Epithelial cell of esophagus (primary cell): ENCODE measurements around the gene SLC4A5.

Experiments used
- DNase-seq: peaks from one replicate; pipeline ENCODE4 v3.0.0; 2010; ENCODE audit warnings: low read depth
- H3K4me3 ChIP-seq: 2 replicates; pipeline ENCODE4 v1.5.1; 2011; ENCODE audit warnings: mild to moderate bottlenecking, low read length, control low read depth
- TF ChIP-seq, protein P1 (sequence below): IDR thresholded peaks from 2 replicates; pipeline ENCODE4 v1.5.1; 2011; ENCODE audit warnings: low read depth, mild to moderate bottlenecking, low read length, control low read depth, inconsistent platforms; ENCODE audit not compliant: insufficient read depth; ENCODE audit errors: missing control alignments

Gene SLC4A5, protein sequence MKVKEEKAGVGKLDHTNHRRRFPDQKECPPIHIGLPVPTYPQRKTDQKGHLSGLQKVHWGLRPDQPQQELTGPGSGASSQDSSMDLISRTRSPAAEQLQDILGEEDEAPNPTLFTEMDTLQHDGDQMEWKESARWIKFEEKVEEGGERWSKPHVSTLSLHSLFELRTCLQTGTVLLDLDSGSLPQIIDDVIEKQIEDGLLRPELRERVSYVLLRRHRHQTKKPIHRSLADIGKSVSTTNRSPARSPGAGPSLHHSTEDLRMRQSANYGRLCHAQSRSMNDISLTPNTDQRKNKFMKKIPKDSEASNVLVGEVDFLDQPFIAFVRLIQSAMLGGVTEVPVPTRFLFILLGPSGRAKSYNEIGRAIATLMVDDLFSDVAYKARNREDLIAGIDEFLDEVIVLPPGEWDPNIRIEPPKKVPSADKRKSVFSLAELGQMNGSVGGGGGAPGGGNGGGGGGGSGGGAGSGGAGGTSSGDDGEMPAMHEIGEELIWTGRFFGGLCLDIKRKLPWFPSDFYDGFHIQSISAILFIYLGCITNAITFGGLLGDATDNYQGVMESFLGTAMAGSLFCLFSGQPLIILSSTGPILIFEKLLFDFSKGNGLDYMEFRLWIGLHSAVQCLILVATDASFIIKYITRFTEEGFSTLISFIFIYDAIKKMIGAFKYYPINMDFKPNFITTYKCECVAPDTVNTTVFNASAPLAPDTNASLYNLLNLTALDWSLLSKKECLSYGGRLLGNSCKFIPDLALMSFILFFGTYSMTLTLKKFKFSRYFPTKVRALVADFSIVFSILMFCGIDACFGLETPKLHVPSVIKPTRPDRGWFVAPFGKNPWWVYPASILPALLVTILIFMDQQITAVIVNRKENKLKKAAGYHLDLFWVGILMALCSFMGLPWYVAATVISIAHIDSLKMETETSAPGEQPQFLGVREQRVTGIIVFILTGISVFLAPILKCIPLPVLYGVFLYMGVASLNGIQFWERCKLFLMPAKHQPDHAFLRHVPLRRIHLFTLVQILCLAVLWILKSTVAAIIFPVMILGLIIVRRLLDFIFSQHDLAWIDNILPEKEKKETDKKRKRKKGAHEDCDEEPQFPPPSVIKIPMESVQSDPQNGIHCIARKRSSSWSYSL

DNA sequence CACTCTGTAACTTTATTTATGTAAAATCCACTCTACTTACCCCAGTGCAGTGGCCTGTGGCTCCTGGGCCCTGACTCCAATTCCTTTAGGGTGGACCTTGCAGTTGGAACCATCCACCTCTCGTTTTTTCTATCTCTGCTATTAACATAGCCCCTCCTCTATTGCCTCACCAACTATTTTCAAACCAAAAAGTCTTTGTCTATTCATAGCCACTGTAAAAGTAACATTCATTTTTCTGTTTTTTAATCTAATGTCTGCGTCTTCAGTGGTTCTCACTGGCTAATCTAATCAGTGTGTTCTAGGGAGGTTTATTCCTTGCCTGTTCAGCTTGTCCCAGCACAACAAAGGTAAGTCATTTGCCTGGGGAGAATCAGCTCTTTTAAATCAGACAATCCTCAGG is at the start of gene SLC4A5:
TSS of gene SLC4A5 (minus strand) at position 101 of the 400 bp plus-strand sequence. CDS start 28,393 bp downstream, outside the sequence.
- DNase-seq: no peak
- no peak within 1 kb of the TSS for H3K4me3 ChIP-seq
- TF ChIP-seq, protein P1, sequence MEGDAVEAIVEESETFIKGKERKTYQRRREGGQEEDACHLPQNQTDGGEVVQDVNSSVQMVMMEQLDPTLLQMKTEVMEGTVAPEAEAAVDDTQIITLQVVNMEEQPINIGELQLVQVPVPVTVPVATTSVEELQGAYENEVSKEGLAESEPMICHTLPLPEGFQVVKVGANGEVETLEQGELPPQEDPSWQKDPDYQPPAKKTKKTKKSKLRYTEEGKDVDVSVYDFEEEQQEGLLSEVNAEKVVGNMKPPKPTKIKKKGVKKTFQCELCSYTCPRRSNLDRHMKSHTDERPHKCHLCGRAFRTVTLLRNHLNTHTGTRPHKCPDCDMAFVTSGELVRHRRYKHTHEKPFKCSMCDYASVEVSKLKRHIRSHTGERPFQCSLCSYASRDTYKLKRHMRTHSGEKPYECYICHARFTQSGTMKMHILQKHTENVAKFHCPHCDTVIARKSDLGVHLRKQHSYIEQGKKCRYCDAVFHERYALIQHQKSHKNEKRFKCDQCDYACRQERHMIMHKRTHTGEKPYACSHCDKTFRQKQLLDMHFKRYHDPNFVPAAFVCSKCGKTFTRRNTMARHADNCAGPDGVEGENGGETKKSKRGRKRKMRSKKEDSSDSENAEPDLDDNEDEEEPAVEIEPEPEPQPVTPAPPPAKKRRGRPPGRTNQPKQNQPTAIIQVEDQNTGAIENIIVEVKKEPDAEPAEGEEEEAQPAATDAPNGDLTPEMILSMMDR: no peak

DNA sequence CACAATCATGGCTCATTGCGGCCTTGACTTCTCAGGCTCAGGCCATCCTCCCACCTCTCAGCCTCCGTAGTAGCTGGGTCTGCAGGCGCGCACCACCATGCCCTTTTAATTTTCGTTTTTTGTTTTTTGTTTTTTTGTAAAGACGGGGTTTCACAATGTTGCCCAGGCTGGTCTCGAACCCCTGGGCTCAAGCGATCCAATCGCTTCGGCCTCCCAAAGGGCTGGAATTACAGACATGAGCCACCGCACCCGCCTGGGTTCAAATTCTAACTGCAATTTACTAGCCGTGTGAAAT is 49.2 kb upstream of the SLC4A5 start:
- TF ChIP-seq, protein P1: no peak
- DNase-seq: no peak
- H3K4me3 ChIP-seq: no peak overlapping the region

DNA sequence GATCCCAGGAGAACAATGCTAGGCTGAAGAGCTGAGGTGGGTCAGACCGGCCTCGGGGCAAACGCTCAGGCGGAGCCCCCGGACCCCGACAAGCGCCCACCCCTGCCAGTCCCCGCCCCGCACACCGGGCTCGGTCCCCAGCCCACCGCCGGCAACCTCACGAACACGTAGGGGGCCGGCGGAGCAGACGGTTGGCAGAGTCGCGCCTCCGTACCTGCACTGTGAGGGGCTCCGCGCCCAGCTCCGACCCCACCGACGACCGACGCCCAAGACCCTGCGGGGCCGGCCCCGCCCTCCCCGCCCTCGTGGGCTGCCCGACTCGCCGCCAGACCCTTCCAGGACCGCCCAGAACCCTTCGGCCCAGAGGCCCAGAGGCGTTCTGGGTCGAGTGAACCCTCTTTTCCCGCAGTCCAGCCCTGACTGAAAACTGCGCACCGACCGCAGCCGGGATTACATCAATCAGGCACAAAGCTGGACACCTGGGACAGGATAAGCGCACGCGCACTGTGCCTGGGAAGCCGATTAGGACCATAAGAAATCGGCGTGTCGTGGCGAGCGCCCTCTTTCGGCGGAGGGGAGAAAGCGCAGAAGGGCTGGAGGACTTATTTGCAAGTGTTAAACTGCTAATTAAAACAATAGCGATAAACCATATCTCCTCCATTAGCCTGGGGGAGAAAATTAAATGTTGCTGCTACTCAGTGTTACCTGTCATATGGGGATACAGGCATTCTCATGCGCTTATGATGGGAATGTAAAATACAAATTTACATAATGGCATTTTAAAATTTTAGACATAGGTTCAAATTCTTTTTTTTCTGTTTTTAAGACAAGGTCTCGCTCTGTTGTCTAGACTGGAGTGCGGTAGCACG is 48.6 kb upstream of the SLC4A5 start:
- DNase-seq: peak; percentile 93
- TF ChIP-seq, protein P1: peak; percentile 99
- peak overlapping the region; percentile 80 for H3K4me3 ChIP-seq

DNA sequence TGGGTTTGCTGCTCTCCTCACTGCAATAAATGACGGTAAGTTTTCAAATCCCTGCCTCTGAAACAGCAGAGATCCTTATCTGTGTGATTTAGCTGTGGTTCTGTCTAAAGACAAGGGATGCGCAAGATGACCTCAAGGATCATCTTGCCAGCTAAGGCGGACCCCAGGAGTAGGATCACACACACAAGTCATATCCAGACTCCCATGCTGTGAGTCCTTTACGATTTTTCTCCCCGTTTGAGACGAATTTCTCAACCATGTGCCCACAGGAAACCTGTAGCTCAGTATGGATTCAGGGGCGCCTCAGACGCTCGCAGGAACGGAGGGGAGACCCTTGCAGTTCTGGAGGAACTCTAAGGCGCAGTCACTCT is 48.0 kb upstream of the SLC4A5 start:
- TF ChIP-seq, protein P1: no peak
- H3K4me3 ChIP-seq: peak overlapping the region; percentile 80
- peak; percentile 15 for DNase-seq

DNA sequence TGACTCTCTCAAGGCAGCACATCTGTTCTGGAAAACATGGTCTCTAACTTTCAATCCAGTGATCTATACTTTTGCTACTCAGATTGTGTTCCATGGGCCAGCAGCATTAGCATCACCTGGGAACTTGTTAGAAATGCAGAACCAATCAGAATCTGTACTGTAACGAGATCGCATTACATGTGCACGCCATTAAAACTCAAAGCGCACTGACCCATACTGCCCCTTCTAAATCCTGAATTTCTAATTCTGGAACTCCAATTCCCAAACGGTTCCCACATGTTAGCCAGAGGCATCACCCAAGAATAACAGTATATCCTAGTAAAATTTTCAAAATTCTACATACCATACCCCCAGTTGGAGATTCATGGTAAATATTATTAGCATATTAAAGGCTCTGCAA is 47.4 kb upstream of the SLC4A5 start:
- TF ChIP-seq, protein P1: no peak
- peak overlapping the region; percentile 80 for H3K4me3 ChIP-seq
- DNase-seq: no peak

DNA sequence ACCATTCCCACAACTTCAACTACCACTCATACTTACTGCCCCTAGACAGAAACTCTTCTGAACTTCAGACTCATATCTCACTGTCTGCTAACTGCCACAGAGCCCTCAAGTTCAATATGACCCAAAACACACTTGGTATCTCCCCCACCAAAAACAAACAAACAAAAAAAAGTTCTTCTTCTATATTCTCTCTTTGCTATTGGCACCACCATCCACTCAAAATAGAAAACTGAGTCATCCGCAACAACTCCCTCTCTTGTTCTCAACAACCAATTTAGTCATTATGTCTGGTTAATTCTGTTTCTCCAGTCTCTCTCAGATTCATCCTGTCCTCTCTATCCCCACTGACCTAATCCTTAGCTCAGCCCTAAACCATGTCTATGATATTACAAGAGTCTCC is 44.1 kb upstream of the SLC4A5 start:
- DNase-seq: peak; percentile 30
- no peak overlapping the region for H3K4me3 ChIP-seq
- TF ChIP-seq, protein P1: no peak
